ENCODE measurements around the gene ZNF444. TPM values are rescaled to one million over a fixed set of nuclear protein-coding genes. Genes with fewer than 3 reads are reported as not detected.
A peak's percentile ranks its signal among the peaks of the same experiment; 100 is the strongest.

The ZNF444 gene
- total RNA-seq, 3 donors from 2014 or later, result 28.2 to 48.3 (median 29.6) TPM

GRCh38 chr19:56123266-56123891 is 17.7 kb upstream of the ZNF444 start:
- no peak for ATAC-seq

GRCh38 chr19:56124578-56124977 is 16.5 kb upstream of the ZNF444 start:
- Histone ChIP-seq H3K36me3 (ENCODE audit: low read depth) (no peaks in the 10 kb centered on the region), H3K9me3 (no peaks in the 10 kb centered on the region), H3K4me1 (ENCODE audit: low read depth) (peaks cover 27% of the 10 kb centered on the region), H3K4me3 (no peak overlapping the region)
- intact Hi-C loops (cut with DNase I, micrococcal nuclease), result no loop called here
- no peak for TF ChIP-seq CTCF (IDR thresholded peaks at IDR 0.05)
- DNase-seq (no peak), ATAC-seq (no peak)

More at GRCh38 chr19:56123266-56123891, 17.7 kb upstream of the ZNF444 start:
- no peak for TF ChIP-seq CTCF (IDR thresholded peaks at IDR 0.05)
- Histone ChIP-seq H3K4me3 (no peak overlapping the region), H3K4me1 (ENCODE audit: low read depth) (peaks cover 35% of the 10 kb centered on the region), H3K9me3 (no peaks in the 10 kb centered on the region), H3K36me3 (ENCODE audit: low read depth) (no peaks in the 10 kb centered on the region)
- intact Hi-C loops (cut with DNase I, micrococcal nuclease), result no loop called here
- DNase-seq, result no peak

GRCh38 chr19:56125806-56126590 is 15.1 kb upstream of the ZNF444 start:
- intact Hi-C loops (cut with DNase I, micrococcal nuclease), result no loop called here
- Histone ChIP-seq H3K36me3 (ENCODE audit: low read depth) (no peaks in the 10 kb centered on the region), H3K4me3 (no peak overlapping the region), H3K9me3 (no peaks in the 10 kb centered on the region), H3K4me1 (ENCODE audit: low read depth) (peaks cover 23% of the 10 kb centered on the region)
- peak in 1 of 3 donors; percentile 64 for DNase-seq
- TF ChIP-seq CTCF (IDR thresholded peaks at IDR 0.05), result no peak
- peak; percentile 32 for ATAC-seq

GRCh38 chr19:56126983-56127780 is 13.9 kb upstream of the ZNF444 start:
- Histone ChIP-seq H3K36me3 (ENCODE audit: low read depth) (no peaks in the 10 kb centered on the region), H3K4me3 (no peak overlapping the region), H3K9me3 (no peaks in the 10 kb centered on the region), H3K4me1 (ENCODE audit: low read depth) (peaks cover 23% of the 10 kb centered on the region)
- DNase-seq (no peak), ATAC-seq (peak; percentile 69)
- intact Hi-C loops (cut with DNase I, micrococcal nuclease), result no loop called here
- no peak for TF ChIP-seq CTCF (IDR thresholded peaks at IDR 0.05)

- intact Hi-C loops (cut with DNase I, micrococcal nuclease), result no loop called here
- Histone ChIP-seq H3K36me3 (ENCODE audit: low read depth) (no peaks in the 10 kb centered on the region), H3K9me3 (no peaks in the 10 kb centered on the region), H3K4me3 (no peak overlapping the region), H3K4me1 (ENCODE audit: low read depth) (peaks cover 23% of the 10 kb centered on the region)
- DNase-seq, result no peak
- TF ChIP-seq CTCF (IDR thresholded peaks at IDR 0.05), result no peak
- no peak for ATAC-seq
Measured at GRCh38 chr19:56130006-56130405, 11.1 kb upstream of the ZNF444 start.
